IMR-90 (cell line): ENCODE data around the gene TRIM32.

Source experiments
- BHLHE40 ChIP-seq: fragments of 150-350 bp; IDR thresholded peaks from 2 replicates; pipeline ENCODE4 v1.6.1; 2016; ENCODE audit warnings: mild to moderate bottlenecking, low read depth, low read length
- MAFK ChIP-seq: IDR thresholded peaks from 2 replicates; pipeline ENCODE4 v1.6.1; 2012; ENCODE audit warnings: low read depth, low read length, improper control_type of control experiment
- MAZ ChIP-seq: IDR thresholded peaks from 2 replicates; pipeline ENCODE4 v1.6.1; 2012; ENCODE audit warnings: low read depth, mild to moderate bottlenecking, low read length, improper control_type of control experiment, moderate library complexity, borderline replicate concordance
- POLR2A ChIP-seq: IDR thresholded peaks from 2 replicates; pipeline ENCODE4 v1.6.1; 2012; ENCODE audit warnings: mild to moderate bottlenecking, low read depth, low read length
- RAD21 ChIP-seq: IDR thresholded peaks from 2 replicates; pipeline ENCODE4 v1.6.1; 2012; ENCODE audit warnings: low read length, improper control_type of control experiment
- RCOR1 ChIP-seq: IDR thresholded peaks from 2 replicates; pipeline ENCODE4 v1.6.1; 2012; ENCODE audit warnings: mild to moderate bottlenecking, low read length, improper control_type of control experiment; ENCODE audit not compliant: insufficient replicate concordance
- RFX5 ChIP-seq: IDR thresholded peaks from 2 replicates; pipeline ENCODE4 v1.8.0; 2012; ENCODE audit warnings: low read depth, mild to moderate bottlenecking, low read length, moderate library complexity
- SMC3 ChIP-seq: fragments of 150-350 bp; IDR thresholded peaks from 2 replicates; pipeline ENCODE4 v1.6.1; 2016; ENCODE audit warnings: low read depth, mild to moderate bottlenecking, antibody characterized with exemption, low read length, moderate library complexity
- TF ChIP-seq, protein P1 (sequence below): conservative IDR thresholded peaks from 2 replicates; pipeline ENCODE4 v1.5.1; 2012; ENCODE audit warnings: mild to moderate bottlenecking, low read depth, low read length, improper control_type of control experiment
- TF ChIP-seq, protein P2 (sequence below): fragments of 150-350 bp; IDR thresholded peaks from 2 replicates; pipeline ENCODE4 v1.6.1; 2017; ENCODE audit warnings: mild to moderate bottlenecking, antibody characterized with exemption, low read length, low read depth

DNA sequence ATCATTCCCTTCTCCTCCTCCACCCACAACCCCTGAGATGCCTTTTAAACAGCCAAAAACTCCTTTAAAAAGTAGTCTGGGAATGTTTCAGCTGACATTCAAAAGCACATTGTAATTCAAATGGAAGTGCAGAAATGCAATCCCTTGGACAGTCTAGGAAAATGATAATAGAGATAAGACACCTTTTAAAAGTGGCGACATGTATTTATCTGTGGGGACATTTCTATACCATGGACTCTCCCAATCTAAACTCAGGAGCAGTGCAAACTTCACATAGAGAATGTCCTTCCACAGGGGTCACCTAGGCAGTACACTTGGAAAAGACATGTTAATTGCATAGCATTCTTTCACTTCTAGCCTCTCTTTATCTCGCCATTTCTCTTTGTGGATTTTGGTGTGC, 33.0 kb downstream of the TRIM32 start:
- TF ChIP-seq, protein P1, sequence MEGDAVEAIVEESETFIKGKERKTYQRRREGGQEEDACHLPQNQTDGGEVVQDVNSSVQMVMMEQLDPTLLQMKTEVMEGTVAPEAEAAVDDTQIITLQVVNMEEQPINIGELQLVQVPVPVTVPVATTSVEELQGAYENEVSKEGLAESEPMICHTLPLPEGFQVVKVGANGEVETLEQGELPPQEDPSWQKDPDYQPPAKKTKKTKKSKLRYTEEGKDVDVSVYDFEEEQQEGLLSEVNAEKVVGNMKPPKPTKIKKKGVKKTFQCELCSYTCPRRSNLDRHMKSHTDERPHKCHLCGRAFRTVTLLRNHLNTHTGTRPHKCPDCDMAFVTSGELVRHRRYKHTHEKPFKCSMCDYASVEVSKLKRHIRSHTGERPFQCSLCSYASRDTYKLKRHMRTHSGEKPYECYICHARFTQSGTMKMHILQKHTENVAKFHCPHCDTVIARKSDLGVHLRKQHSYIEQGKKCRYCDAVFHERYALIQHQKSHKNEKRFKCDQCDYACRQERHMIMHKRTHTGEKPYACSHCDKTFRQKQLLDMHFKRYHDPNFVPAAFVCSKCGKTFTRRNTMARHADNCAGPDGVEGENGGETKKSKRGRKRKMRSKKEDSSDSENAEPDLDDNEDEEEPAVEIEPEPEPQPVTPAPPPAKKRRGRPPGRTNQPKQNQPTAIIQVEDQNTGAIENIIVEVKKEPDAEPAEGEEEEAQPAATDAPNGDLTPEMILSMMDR: no peak
- TF ChIP-seq RCOR1 (no peak), RFX5 (no peak), POLR2A (no peak), MAFK (no peak), RAD21 (no peak), SMC3 (no peak), BHLHE40 (no peak), MAZ (no peak)
- TF ChIP-seq, protein P2, sequence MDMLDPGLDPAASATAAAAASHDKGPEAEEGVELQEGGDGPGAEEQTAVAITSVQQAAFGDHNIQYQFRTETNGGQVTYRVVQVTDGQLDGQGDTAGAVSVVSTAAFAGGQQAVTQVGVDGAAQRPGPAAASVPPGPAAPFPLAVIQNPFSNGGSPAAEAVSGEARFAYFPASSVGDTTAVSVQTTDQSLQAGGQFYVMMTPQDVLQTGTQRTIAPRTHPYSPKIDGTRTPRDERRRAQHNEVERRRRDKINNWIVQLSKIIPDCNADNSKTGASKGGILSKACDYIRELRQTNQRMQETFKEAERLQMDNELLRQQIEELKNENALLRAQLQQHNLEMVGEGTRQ: no peak
